VCaP (cell line): ENCODE measurements around the gene DAPL1.

Source experiments
- H3K27ac ChIP-seq: fragments of 450-650 bp; 2 replicates; pipeline ENCODE4 v1.5.1; 2017
- CTCF ChIP-seq: fragments of 450-650 bp; conservative IDR thresholded peaks from 2 replicates; pipeline ENCODE4 v1.5.1; 2017; ENCODE audit warnings: mild to moderate bottlenecking, moderate library complexity

Gene DAPL1, protein sequence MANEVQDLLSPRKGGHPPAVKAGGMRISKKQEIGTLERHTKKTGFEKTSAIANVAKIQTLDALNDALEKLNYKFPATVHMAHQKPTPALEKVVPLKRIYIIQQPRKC

GRCh38 chr2:158795195-158795924 is at the start of gene DAPL1:
DAPL1 (plus strand) TSS chr2:158795317; CDS start chr2:158795373, 56 bp downstream.
- no peak for TF ChIP-seq CTCF
- H3K27ac ChIP-seq, result no peak within 1 kb of the TSS

- TF ChIP-seq CTCF, result peak; percentile 63
- no peak overlapping the region for H3K27ac ChIP-seq
Observed at GRCh38 chr2:158745866-158746382, 49.2 kb upstream of the DAPL1 start.

- no peak overlapping the region for H3K27ac ChIP-seq
- no peak for TF ChIP-seq CTCF
Observed at GRCh38 chr2:158746488-158746887, 48.6 kb upstream of the DAPL1 start.

DNA sequence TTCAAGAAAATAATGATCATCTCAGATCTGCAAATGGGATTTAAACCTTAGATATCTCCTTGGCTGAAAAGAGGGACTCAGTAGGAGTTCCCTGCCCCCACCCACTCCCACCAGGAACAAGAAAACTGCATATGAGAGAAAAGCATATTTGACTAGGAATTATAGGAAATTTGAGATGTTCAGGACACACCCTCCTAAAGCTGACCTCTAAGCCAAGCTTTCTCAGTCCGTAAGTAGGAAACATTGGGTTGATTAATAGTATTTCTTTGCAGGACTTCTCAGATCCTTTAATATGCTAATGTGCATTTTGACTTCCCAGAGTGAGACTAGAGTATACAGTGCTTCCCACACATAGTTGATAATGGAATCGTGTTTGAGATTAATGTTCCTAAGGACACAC is 47.8 kb upstream of the DAPL1 start:
- no peak overlapping the region for H3K27ac ChIP-seq

GRCh38 chr2:158748926-158749590 is 46.1 kb upstream of the DAPL1 start:
- TF ChIP-seq CTCF, result no peak
- H3K27ac ChIP-seq, result no peak overlapping the region

More for the DNA sequence above, 47.8 kb upstream of the DAPL1 start:
- TF ChIP-seq CTCF, result no peak

- H3K27ac ChIP-seq, result no peak overlapping the region
- no peak for TF ChIP-seq CTCF
Observed at GRCh38 chr2:158750458-158751125, 44.5 kb upstream of the DAPL1 start.
